A549 treated with DMSO at 1 μM for 4 hours (cell line): ENCODE measurements around the gene SEMA3G. TPM values are rescaled to one million over a fixed set of nuclear protein-coding genes. Genes with fewer than 3 reads are reported as not detected.

ENCODE experiments used
- total RNA-seq: library from RNA; stranded (reverse); fragments of 200-300 nt; extraction: Qiagen RNA extraction; gene quantifications from 5 replicates; pipeline ENCODE4 v1.2.3, GENCODE V29; 2022; ENCODE audit warnings: low read depth

SEMA3G gene
- 0.03 to 0.30 TPM (median 0.09 TPM) in 5 replicates for total RNA-seq

GRCh38 chr3:52444860-52445793 is at the start of gene SEMA3G:
Gene SEMA3G (minus strand): TSS chr3:52445103. CDS start chr3:52445027, 76 bp downstream.

DNA sequence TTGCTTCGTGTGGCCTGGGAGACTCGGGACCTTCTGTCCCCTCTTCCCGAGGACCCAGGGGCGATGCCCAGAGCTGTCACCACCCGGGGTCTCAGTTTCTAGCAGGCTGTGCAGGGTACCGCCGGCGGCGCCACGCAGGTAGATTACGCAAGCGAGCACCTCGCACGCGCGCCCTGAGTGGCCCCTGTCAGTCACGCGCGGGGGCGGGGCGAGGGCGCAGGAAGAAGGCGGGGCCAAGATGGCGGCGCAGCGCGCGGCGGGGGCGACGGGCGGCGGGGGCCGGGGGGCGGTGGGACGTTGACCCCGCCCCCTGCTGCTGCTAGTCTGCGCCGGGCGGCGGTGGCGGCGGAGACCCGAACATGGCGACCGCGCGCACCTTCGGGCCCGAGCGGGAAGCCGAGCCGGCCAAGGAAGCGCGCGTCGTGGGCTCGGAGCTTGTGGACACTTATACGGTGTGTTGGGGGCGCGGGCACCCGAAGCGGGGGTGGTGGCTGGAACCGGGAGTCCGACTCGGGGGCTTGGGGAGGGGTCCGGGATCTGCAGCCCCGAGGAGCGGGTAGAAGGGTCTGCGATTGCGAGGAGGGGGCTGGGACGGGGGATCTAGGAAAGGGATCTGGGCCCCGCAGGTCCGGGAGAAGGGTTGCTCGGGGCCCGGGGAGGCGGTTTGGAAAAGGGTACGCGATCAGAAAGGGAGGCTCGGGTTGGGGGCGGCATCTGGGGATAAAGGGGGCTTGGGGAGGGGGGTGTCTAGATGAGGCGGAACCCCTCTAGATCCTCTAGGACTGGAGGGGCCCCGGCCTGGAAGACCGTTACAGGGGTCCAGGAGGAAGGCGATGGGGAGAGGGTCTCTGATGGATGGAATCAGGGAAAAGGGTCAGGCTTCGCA is 10.6 kb upstream of the SEMA3G start, which contains the start of gene NISCH:
TSS of gene NISCH (plus strand) at position 322 of the 886 bp plus-strand sequence. CDS start at position 360, 38 bp downstream.

DNA sequence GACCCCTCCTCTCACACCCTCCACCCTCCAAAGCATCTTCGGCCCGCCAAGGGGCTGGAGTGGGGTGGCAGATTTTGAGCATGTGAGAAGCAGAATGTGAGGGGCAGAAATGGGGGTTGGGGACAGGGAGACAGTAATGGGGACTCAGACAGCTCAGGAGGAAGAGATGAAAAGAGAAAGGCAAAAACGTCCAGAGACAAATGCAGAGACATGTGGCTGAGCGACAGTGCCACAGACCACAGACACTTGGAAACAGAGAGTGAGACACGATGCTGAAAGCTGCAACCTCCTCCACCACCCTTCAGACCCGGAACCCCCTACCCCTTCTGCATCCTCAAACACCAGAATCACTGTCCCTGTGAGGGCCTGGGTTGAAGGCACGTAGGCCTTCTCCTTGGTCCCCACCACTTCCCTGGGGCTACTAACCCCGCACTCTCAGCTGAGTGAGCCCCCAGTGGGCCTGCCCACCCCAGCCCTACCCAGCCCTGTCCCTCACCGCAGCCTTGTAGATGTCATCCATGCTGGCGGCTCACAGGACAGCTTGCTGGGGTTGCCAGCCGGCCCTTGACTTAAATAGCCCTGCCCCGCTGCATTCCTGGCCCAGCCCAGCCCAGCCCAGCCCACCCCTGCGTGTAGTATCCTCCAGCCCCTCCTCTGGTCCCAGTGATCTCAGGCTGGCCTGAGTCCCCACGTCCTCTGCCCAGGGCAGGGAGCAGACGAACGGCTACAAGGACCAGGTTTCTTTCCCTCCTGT is 8.8 kb upstream of the SEMA3G start, which contains the start of gene TNNC1:
TSS of gene TNNC1 (minus strand) at position 546 of the 754 bp plus-strand sequence. CDS start at position 520, 26 bp downstream.

Other genes with a start within 250 kb of the SEMA3G start
- 49.5 to 55.6 TPM (median 52.5 TPM) in 5 replicates for gene ALAS1, start 246.9 kb downstream of the SEMA3G start, total RNA-seq
- gene TLR9, start 219.5 kb downstream of the SEMA3G start, total RNA-seq = 0.06 TPM in 1 of 5 replicates, not detected in the others
- gene TWF2, start 205.9 kb downstream of the SEMA3G start, total RNA-seq = 59.9 to 79.9 TPM (median 69.8 TPM) in 5 replicates
- gene PPM1M, start 199.3 kb downstream of the SEMA3G start, total RNA-seq = 3.9 to 5.7 TPM (median 5.0 TPM) in 5 replicates
- 50.0 to 59.3 TPM (median 55.6 TPM) in 5 replicates for gene WDR82, start 166.5 kb downstream of the SEMA3G start, total RNA-seq
- gene GLYCTK, start 157.3 kb downstream of the SEMA3G start, total RNA-seq = 3.6 to 4.8 TPM (median 4.3 TPM) in 5 replicates
- gene DNAH1, start 128.8 kb downstream of the SEMA3G start, total RNA-seq = 0.72 to 1.1 TPM (median 0.85 TPM) in 5 replicates
- gene BAP1, start 35.1 kb downstream of the SEMA3G start, total RNA-seq = 32.8 to 40.9 TPM (median 40.1 TPM) in 5 replicates
- 2.5 to 3.4 TPM (median 3.0 TPM) in 5 replicates for gene PHF7, start 34.4 kb downstream of the SEMA3G start, total RNA-seq
- 1.2 to 2.0 TPM (median 1.4 TPM) in 5 replicates for gene TNNC1, start 8.9 kb upstream of the SEMA3G start, total RNA-seq
- gene NISCH, start 10.5 kb upstream of the SEMA3G start, total RNA-seq = 10.2 to 16.1 TPM (median 14.6 TPM) in 5 replicates
- gene STAB1, start 50.2 kb upstream of the SEMA3G start, total RNA-seq = not detected in 5 replicates
- 90.1 to 108 TPM (median 96.0 TPM) in 5 replicates for gene NT5DC2, start 88.8 kb upstream of the SEMA3G start, total RNA-seq
- gene UQCC5, start 91.5 kb upstream of the SEMA3G start, total RNA-seq = 52.0 to 85.4 TPM (median 56.0 TPM) in 5 replicates
- gene PBRM1, start 240.8 kb upstream of the SEMA3G start, total RNA-seq = 12.6 to 20.0 TPM (median 18.3 TPM) in 5 replicates
- gene GNL3, start 240.9 kb upstream of the SEMA3G start, total RNA-seq = 99.4 to 152 TPM (median 112 TPM) in 5 replicates